Immature natural killer cell (primary cell): ENCODE measurements around the gene MEDAG. TPM values are rescaled to one million over a fixed set of nuclear protein-coding genes. Genes with fewer than 3 reads are reported as not detected.

Source experiments
- DNase-seq, 3 donors: peaks; one replicate each; pipeline ENCODE4 v3.0.0; 2022; ENCODE audit warnings: mixed read lengths in 1 of 3
- H3K27ac Mint-ChIP-seq, 6 donors: one replicate each; pipeline ENCODE4 v1.8.0; 2020; ENCODE audit warnings: mixed read lengths in 6 of 6, mild to moderate bottlenecking in 5 of 6, inconsistent platforms in 4 of 6, moderate library complexity in 3 of 6
- H3K27me3 Mint-ChIP-seq, 3 donors: one replicate each; pipeline ENCODE4 v1.8.0; 2020 to 2021; ENCODE audit warnings: low read depth in 3 of 3, mild to moderate bottlenecking in 3 of 3, mixed read lengths in 3 of 3, moderate library complexity in 3 of 3, inconsistent platforms in 1 of 3
- H3K36me3 Mint-ChIP-seq, 3 donors: one replicate each; pipeline ENCODE4 v1.8.0; 2020; ENCODE audit warnings: mixed read lengths in 3 of 3, inconsistent platforms in 2 of 3, mild to moderate bottlenecking in 2 of 3
- H3K4me1 Mint-ChIP-seq, 2 donors: one replicate each; pipeline ENCODE4 v1.8.0; 2020; ENCODE audit warnings: inconsistent platforms in 2 of 2, mild to moderate bottlenecking in 2 of 2, mixed read lengths in 2 of 2, moderate library complexity in 1 of 2
- H3K4me3 Mint-ChIP-seq, 5 donors: one replicate each; pipeline ENCODE4 v1.8.0; 2020; ENCODE audit warnings: mild to moderate bottlenecking in 5 of 5, mixed read lengths in 5 of 5, inconsistent platforms in 3 of 5, moderate library complexity in 3 of 5
- H3K9me3 Mint-ChIP-seq, 6 donors: one replicate each; pipeline ENCODE4 v1.8.0; 2020; ENCODE audit warnings: mild to moderate bottlenecking in 6 of 6, mixed read lengths in 6 of 6, inconsistent platforms in 4 of 6, moderate library complexity in 3 of 6
- polyA plus RNA-seq, 3 donors: library from polyadenylated mRNA; unstranded; fragments of 300-500 nt; fragmentation: Illumina TruSeq; gene quantifications; one replicate each; pipeline ENCODE4 v1.2.3, GENCODE V29; 2021

MEDAG gene
- polyA plus RNA-seq, 3 donors from 2014 or later = not detected

GRCh38 chr13:30868799-30869470 is 37.1 kb upstream of the MEDAG start:
- H3K9me3 Mint-ChIP-seq = no peaks in the 10 kb centered on the region
- no peak for DNase-seq
- peak overlapping the region in 2 of 6 donors; percentile 2 to 12 for H3K27ac Mint-ChIP-seq
- no peaks in the 10 kb centered on the region for H3K36me3 Mint-ChIP-seq
- peaks cover 1 to 10% (median 6%) of the 10 kb centered on the region in 3 donors for H3K27me3 Mint-ChIP-seq
- peaks cover 0 to 4% of the 10 kb centered on the region in 2 donors for H3K4me1 Mint-ChIP-seq
- H3K4me3 Mint-ChIP-seq = no peak overlapping the region

GRCh38 chr13:30869491-30869890 is 36.6 kb upstream of the MEDAG start:
- no peaks in the 10 kb centered on the region for H3K36me3 Mint-ChIP-seq
- H3K27me3 Mint-ChIP-seq = peaks cover 1 to 10% (median 6%) of the 10 kb centered on the region in 3 donors
- DNase-seq = no peak
- H3K4me1 Mint-ChIP-seq = peaks cover 0 to 4% of the 10 kb centered on the region in 2 donors
- H3K27ac Mint-ChIP-seq = peak overlapping the region in 1 of 6 donors; percentile 2
- no peak overlapping the region for H3K4me3 Mint-ChIP-seq
- no peaks in the 10 kb centered on the region for H3K9me3 Mint-ChIP-seq

- Mint-ChIP-seq H3K4me1 (peaks cover 0 to 3% of the 10 kb centered on the region in 2 donors), H3K9me3 (no peaks in the 10 kb centered on the region), H3K4me3 (no peak overlapping the region), H3K27me3 (peaks cover 1 to 10% (median 5%) of the 10 kb centered on the region in 3 donors), H3K27ac (no peak overlapping the region), H3K36me3 (no peaks in the 10 kb centered on the region)
- peak in 1 of 3 donors; percentile 4 for DNase-seq
Observed at GRCh38 chr13:30870049-30870884, 35.8 kb upstream of the MEDAG start.

GRCh38 chr13:30870916-30871587 is 35.0 kb upstream of the MEDAG start:
- Mint-ChIP-seq H3K27ac (no peak overlapping the region), H3K4me1 (no peaks in the 10 kb centered on the region), H3K4me3 (no peak overlapping the region), H3K27me3 (peaks cover 1 to 11% (median 2%) of the 10 kb centered on the region in 3 donors), H3K9me3 (no peaks in the 10 kb centered on the region), H3K36me3 (no peaks in the 10 kb centered on the region)
- DNase-seq = no peak

- Mint-ChIP-seq H3K4me1 (no peaks in the 10 kb centered on the region), H3K36me3 (no peaks in the 10 kb centered on the region), H3K9me3 (no peaks in the 10 kb centered on the region), H3K4me3 (no peak overlapping the region), H3K27ac (no peak overlapping the region), H3K27me3 (peaks cover 1 to 11% (median 2%) of the 10 kb centered on the region in 3 donors)
- DNase-seq = no peak
Observed at GRCh38 chr13:30871588-30872275, 34.3 kb upstream of the MEDAG start.

- Mint-ChIP-seq H3K36me3 (no peaks in the 10 kb centered on the region), H3K9me3 (no peaks in the 10 kb centered on the region), H3K4me1 (no peaks in the 10 kb centered on the region), H3K4me3 (no peak overlapping the region), H3K27ac (no peak overlapping the region), H3K27me3 (peaks cover 1 to 10% (median 2%) of the 10 kb centered on the region in 3 donors)
- no peak for DNase-seq
Observed at GRCh38 chr13:30872276-30872594, 33.8 kb upstream of the MEDAG start.

- no peaks in the 10 kb centered on the region for H3K4me1 Mint-ChIP-seq
- peaks cover under 1 to 10% (median 2%) of the 10 kb centered on the region in 3 donors for H3K27me3 Mint-ChIP-seq
- H3K27ac Mint-ChIP-seq = no peak overlapping the region
- H3K9me3 Mint-ChIP-seq = no peaks in the 10 kb centered on the region
- no peaks in the 10 kb centered on the region for H3K36me3 Mint-ChIP-seq
- DNase-seq = no peak
- no peak overlapping the region for H3K4me3 Mint-ChIP-seq
Observed at GRCh38 chr13:30872685-30873461, 33.2 kb upstream of the MEDAG start.

GRCh38 chr13:30873499-30873898 is 32.6 kb upstream of the MEDAG start:
- DNase-seq = no peak
- no peaks in the 10 kb centered on the region for H3K4me1 Mint-ChIP-seq
- H3K9me3 Mint-ChIP-seq = no peaks in the 10 kb centered on the region
- no peaks in the 10 kb centered on the region for H3K36me3 Mint-ChIP-seq
- H3K27ac Mint-ChIP-seq = no peak overlapping the region
- H3K27me3 Mint-ChIP-seq = peaks cover 0 to 10% (median 2%) of the 10 kb centered on the region in 3 donors
- no peak overlapping the region for H3K4me3 Mint-ChIP-seq

- Mint-ChIP-seq H3K27ac (no peak overlapping the region), H3K9me3 (no peaks in the 10 kb centered on the region), H3K27me3 (peaks cover 0 to 10% (median 0%) of the 10 kb centered on the region in 3 donors), H3K4me1 (no peaks in the 10 kb centered on the region), H3K4me3 (no peak overlapping the region), H3K36me3 (no peaks in the 10 kb centered on the region)
- no peak for DNase-seq
Observed at GRCh38 chr13:30874111-30874510, 32.0 kb upstream of the MEDAG start.

GRCh38 chr13:30874561-30874960 is 31.5 kb upstream of the MEDAG start:
- Mint-ChIP-seq H3K4me1 (no peaks in the 10 kb centered on the region), H3K27me3 (peaks cover 0 to 10% (median 2%) of the 10 kb centered on the region in 3 donors), H3K9me3 (no peaks in the 10 kb centered on the region), H3K27ac (no peak overlapping the region), H3K36me3 (no peaks in the 10 kb centered on the region), H3K4me3 (no peak overlapping the region)
- no peak for DNase-seq

GRCh38 chr13:30877335-30877734 is 28.7 kb upstream of the MEDAG start:
- Mint-ChIP-seq H3K4me1 (no peaks in the 10 kb centered on the region), H3K27me3 (peaks cover 0 to 8% (median 4%) of the 10 kb centered on the region in 3 donors), H3K27ac (no peak overlapping the region), H3K36me3 (no peaks in the 10 kb centered on the region), H3K4me3 (no peak overlapping the region), H3K9me3 (no peaks in the 10 kb centered on the region)
- no peak for DNase-seq

GRCh38 chr13:30880151-30880855 is 25.8 kb upstream of the MEDAG start:
- Mint-ChIP-seq H3K4me1 (no peaks in the 10 kb centered on the region), H3K27me3 (peaks cover 4 to 7% (median 4%) of the 10 kb centered on the region in 3 donors), H3K9me3 (peaks cover 0 to 2% (median 0%) of the 10 kb centered on the region in 6 donors), H3K4me3 (no peak overlapping the region), H3K36me3 (peaks cover 0 to 4% (median 3%) of the 10 kb centered on the region in 3 donors), H3K27ac (no peak overlapping the region)
- DNase-seq = no peak

- Mint-ChIP-seq H3K27ac (no peak overlapping the region), H3K4me3 (no peak overlapping the region), H3K4me1 (no peaks in the 10 kb centered on the region), H3K36me3 (peaks cover 0 to 4% (median 3%) of the 10 kb centered on the region in 3 donors), H3K9me3 (peaks cover 0 to 2% (median 0%) of the 10 kb centered on the region in 6 donors), H3K27me3 (peaks cover 3 to 7% (median 4%) of the 10 kb centered on the region in 3 donors)
- DNase-seq = no peak
Observed at GRCh38 chr13:30880856-30881155, 25.3 kb upstream of the MEDAG start.
